HG03439 (cell line): ENCODE data around the gene AKAP5.

Source experiments
- ATAC-seq: cut with Tn5 transposase; IDR thresholded peaks from one replicate; pipeline ENCODE4 v1.9.1; 2021; ENCODE audit warnings: mild to moderate bottlenecking, moderate library complexity; ENCODE audit not compliant: unreplicated experiment

AKAP5 gene

GRCh38 chr14:64522591-64523355 lies 57.5 kb downstream of the AKAP5 start:
- ATAC-seq: no peak
